IMR-90 (cell line): ENCODE data around the gene KRTAP19-1. TPM values are rescaled to one million over a fixed set of nuclear protein-coding genes. Genes with fewer than 3 reads are reported as not detected.
"Not testable (repeated sequence)": the region's sequence is repeated elsewhere in the genome, so short reads cannot be mapped to it uniquely, and the experiment has no call there.

ENCODE experiments used
- ATAC-seq: fragments of 200-7000 bp; cut with Tn5 transposase; 2 replicates; pipeline ENCODE4 v1.9.1; 2020; ENCODE audit warnings: low read depth, mild to moderate bottlenecking, moderate library complexity
- BruUV-seq: library from RNA; stranded (reverse); fragments of 400-500 nt; replicated peaks from 2 replicates; lab custom pipeline; 2021; lab: Mats Ljungman, UMichigan
- CTCF ChIA-PET: fragments of 300-600 bp; formaldehyde crosslinking; extraction: SDS; loops from one replicate; lab custom pipeline; 2021; ENCODE audit warnings: antibody characterized with exemption; lab: Yijun Ruan, JAX
- POLR2A ChIA-PET: fragments of 300-600 bp; sonication (Branson Sonifier 250); formaldehyde crosslinking; loops from one replicate; lab custom pipeline; 2022; ENCODE audit warnings: antibody characterized with exemption; ENCODE audit not compliant: unreplicated experiment; lab: Charles Lee
- DNase-seq: peaks from one replicate; pipeline ENCODE4 v3.0.0; 2013
- H2AFZ ChIP-seq: replicated peaks from 2 replicates; pipeline ENCODE3; 2013; ENCODE audit warnings: low read length, mild to moderate bottlenecking; ENCODE audit not compliant: poor library complexity
- H2AK5ac ChIP-seq: 2 replicates; pipeline ENCODE4 v1.6.1; 2013; ENCODE audit warnings: low read depth, low read length, inconsistent platforms
- H2AK9ac ChIP-seq: replicated peaks from 2 replicates; pipeline ENCODE3; 2013; ENCODE audit warnings: mild to moderate bottlenecking, low read depth, low read length, moderate library complexity; ENCODE audit not compliant: poor library complexity
- H2BK120ac ChIP-seq: 2 replicates; pipeline ENCODE4 v1.6.1; 2013; ENCODE audit warnings: low read depth, low read length, inconsistent platforms
- H2BK15ac ChIP-seq: 3 replicates; pipeline ENCODE4 v1.6.1; 2013; ENCODE audit warnings: low read depth, low read length, inconsistent platforms
- H2BK20ac ChIP-seq: 2 replicates; pipeline ENCODE4 v1.6.1; 2013; ENCODE audit warnings: low read depth, mild to moderate bottlenecking, inconsistent platforms, low read length, moderate library complexity
- H2BK5ac ChIP-seq: 2 replicates; pipeline ENCODE4 v1.6.1; 2013; ENCODE audit warnings: mild to moderate bottlenecking, low read depth, low read length, inconsistent platforms; ENCODE audit not compliant: poor library complexity, severe bottlenecking
- H3K14ac ChIP-seq: replicated peaks from 2 replicates; pipeline ENCODE4 v1.6.1; 2013; ENCODE audit warnings: low read depth, low read length, inconsistent platforms
- H3K18ac ChIP-seq: 2 replicates; pipeline ENCODE4 v1.6.1; 2013; ENCODE audit warnings: low read depth, low read length, control low read depth
- H3K23ac ChIP-seq: 2 replicates; pipeline ENCODE4 v1.6.1; 2013; ENCODE audit warnings: low read depth, low read length, inconsistent platforms
- H3K27ac ChIP-seq: 2 replicates; pipeline ENCODE4 v1.5.1; 2013; ENCODE audit warnings: mild to moderate bottlenecking, control low read depth, low read length; ENCODE audit not compliant: insufficient read depth
- H3K27me3 ChIP-seq: 2 replicates; pipeline ENCODE4 v1.6.1; 2013; ENCODE audit warnings: low read length; ENCODE audit not compliant: control insufficient read depth, insufficient read depth
- H3K36me3 ChIP-seq: 2 replicates; pipeline ENCODE4 v1.6.1; 2013; ENCODE audit warnings: low read length, mixed read lengths; ENCODE audit not compliant: control insufficient read depth, insufficient read depth
- H3K4ac ChIP-seq: 2 replicates; pipeline ENCODE4 v1.6.1; 2013; ENCODE audit warnings: low read depth, low read length, inconsistent platforms
- H3K4me1 ChIP-seq: 2 replicates; pipeline ENCODE4 v1.6.1; 2013; ENCODE audit warnings: low read length, mixed read lengths; ENCODE audit not compliant: control insufficient read depth, insufficient read depth
- H3K4me2 ChIP-seq: 2 replicates; pipeline ENCODE4 v1.6.1; 2013; ENCODE audit warnings: low read depth, mild to moderate bottlenecking, control low read depth, low read length, moderate library complexity
- H3K4me3 ChIP-seq: 2 replicates; pipeline ENCODE4 v1.5.1; 2013; ENCODE audit warnings: low read depth, mild to moderate bottlenecking, control low read depth, low read length, moderate library complexity; ENCODE audit not compliant: insufficient read depth
- H3K56ac ChIP-seq: 2 replicates; pipeline ENCODE4 v1.6.1; 2013; ENCODE audit warnings: low read length, inconsistent platforms; ENCODE audit not compliant: insufficient read depth; ENCODE audit errors: extremely low read depth
- H3K79me1 ChIP-seq, 2 experiments: 2 replicates each; pipeline ENCODE4 v1.6.1; 2013; ENCODE audit warnings: low read length in 2 of 2, inconsistent platforms in 1 of 2, low read depth in 1 of 2
- H3K9ac ChIP-seq: 2 replicates; pipeline ENCODE4 v1.6.1; 2013; ENCODE audit warnings: low read depth, low read length, control low read depth
- H3K9me1 ChIP-seq: 2 replicates; pipeline ENCODE4 v1.6.1; 2013; ENCODE audit warnings: low read length, inconsistent platforms; ENCODE audit not compliant: insufficient read depth
- H3K9me3 ChIP-seq: 2 replicates; pipeline ENCODE4 v1.6.1; 2013; ENCODE audit warnings: low read length; ENCODE audit not compliant: control insufficient read depth, insufficient read depth
- H4K20me1 ChIP-seq: 2 replicates; pipeline ENCODE4 v1.6.1; 2013; ENCODE audit warnings: low read length, inconsistent platforms; ENCODE audit not compliant: insufficient read depth
- H4K5ac ChIP-seq: 2 replicates; pipeline ENCODE4 v1.6.1; 2013; ENCODE audit warnings: mild to moderate bottlenecking, low read depth, low read length, control low read depth
- H4K8ac ChIP-seq, 2 experiments: 2 replicates each; pipeline ENCODE4 v1.6.1; 2013; ENCODE audit warnings: low read depth in 2 of 2, low read length in 2 of 2, control low read depth in 1 of 2, inconsistent platforms in 1 of 2
- H4K91ac ChIP-seq: 2 replicates; pipeline ENCODE4 v1.6.1; 2013; ENCODE audit warnings: low read depth, low read length, inconsistent platforms; ENCODE audit not compliant: insufficient read depth
- WGBS, 2 experiments: methylation state at CpG; one replicate each; pipeline versions ENCODE4 v1.1.5 to v1.1.7; 2013; ENCODE audit warnings: missing lambda C conversion rate in 2 of 2; ENCODE audit not compliant: insufficient read length in 1 of 2; ENCODE audit errors: extremely low coverage in 2 of 2; 5-methylcytosine and 5-hydroxymethylcytosine counted together
- dilution Hi-C: fragments of 300-500 bp; cut with HindIII; formaldehyde crosslinking; loops from one replicate; pipeline ENCODE4 v1.14.3; 2018; ENCODE audit warnings: low sequenced_read_pairs; ENCODE audit not compliant: unreplicated experiment
- in situ Hi-C: fragments of 300-500 bp; cut with MboI; formaldehyde crosslinking; loops from 3 replicates; pipeline ENCODE4 v1.14.3; 2019; ENCODE audit warnings: low sequenced_read_pairs, inconsistent platforms, mixed read lengths
- intact Hi-C: fragments of 100-400 bp; cut with micrococcal nuclease; formaldehyde crosslinking; loops from 2 replicates; pipeline ENCODE4 v1.10.0; 2022
- polyA plus RNA-seq, 3 experiments: library from polyadenylated mRNA; depleted of rRNA; stranded (reverse); fragments of >200 nt; gene quantifications; 2 replicates each; pipeline ENCODE4 v1.2.3, GENCODE V29; 2012; ENCODE audit warnings: low replicate concordance in 1 of 3
- total RNA-seq: library from RNA; depleted of rRNA; stranded (reverse); fragments of >200 nt; gene quantifications from 2 replicates; pipeline ENCODE4 v1.2.3, GENCODE V29; 2012

Gene KRTAP19-1
- total and polyA plus RNA-seq, 2 of the 4 experiments (the other 2 are of a cell fraction): not detected

DNA sequence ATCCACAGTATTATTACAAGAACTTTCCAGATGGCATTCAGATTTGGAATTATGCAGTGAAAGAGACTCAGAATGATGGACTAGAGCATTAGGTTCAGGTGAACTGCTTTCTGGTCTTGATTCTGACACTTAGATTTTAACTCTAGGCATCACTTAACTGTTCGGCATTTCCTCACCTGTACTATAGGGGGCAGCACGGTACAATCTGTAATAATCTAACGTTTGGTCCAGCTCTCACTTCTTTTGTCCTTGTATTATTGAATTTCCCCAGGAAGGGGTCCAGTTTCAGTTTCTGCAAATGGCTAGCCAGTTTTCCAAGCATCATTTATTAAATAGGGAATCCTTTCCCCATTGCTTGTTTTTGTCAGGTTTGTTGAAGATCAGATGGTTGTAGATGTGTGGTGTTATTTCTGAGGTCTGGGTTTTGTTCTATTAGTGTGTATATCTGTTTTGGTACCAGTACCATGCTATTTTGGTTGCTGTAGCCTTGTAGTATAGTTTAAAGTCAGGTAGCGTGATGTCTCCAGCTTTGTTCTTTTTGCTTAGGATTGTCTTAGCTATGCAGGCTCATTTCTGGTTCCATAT, 25.5 kb upstream of the KRTAP19-1 start:
- WGBS, 2 experiments: no CpG with 5 or more reads among the region's 4 CpGs
- H2BK120ac ChIP-seq, intact Hi-C loops, ATAC-seq, H3K27ac ChIP-seq, H4K8ac ChIP-seq, H2BK20ac ChIP-seq, BruUV-seq, H3K9me3 ChIP-seq, H4K91ac ChIP-seq, H3K27me3 ChIP-seq, CTCF ChIA-PET, H3K9me1 ChIP-seq, H4K5ac ChIP-seq, H2AK5ac ChIP-seq, H3K4me1 ChIP-seq, H3K36me3 ChIP-seq, H2BK15ac ChIP-seq, H2BK5ac ChIP-seq, POLR2A ChIA-PET, H2AK9ac ChIP-seq, H3K4me3 ChIP-seq, H3K56ac ChIP-seq, dilution Hi-C loops, H4K20me1 ChIP-seq, H3K4me2 ChIP-seq, in situ Hi-C loops, H3K9ac ChIP-seq, H3K14ac ChIP-seq, H3K23ac ChIP-seq, H3K18ac ChIP-seq, H2AFZ ChIP-seq, H3K4ac ChIP-seq, DNase-seq, H3K79me1 ChIP-seq: not testable (repeated sequence)
